ENCODE data around the gene ARHGAP31.

GRCh38 chr3:119261055-119261454 is 33.1 kb upstream of the ARHGAP31 start:
- TF ChIP-seq CTCF (IDR thresholded peaks at IDR 0.05) (no peak), POLR2A (IDR thresholded peaks at IDR 0.05) (no peak)
